GM18907 (cell line): ENCODE measurements around the gene LRPPRC.

ENCODE experiments used
- ATAC-seq: cut with Tn5 transposase; IDR thresholded peaks from one replicate; pipeline ENCODE4 v1.9.1; 2021; ENCODE audit warnings: mild to moderate bottlenecking, moderate library complexity; ENCODE audit not compliant: unreplicated experiment

Gene LRPPRC

GRCh38 chr2:43874776-43875451 lies 120.9 kb downstream of the LRPPRC start:
- no peak for ATAC-seq

- no peak for ATAC-seq
Measured at GRCh38 chr2:43872151-43872550, 123.6 kb downstream of the LRPPRC start.

- no peak for ATAC-seq
Measured at GRCh38 chr2:43855292-43855691, 140.5 kb downstream of the LRPPRC start.

- no peak for ATAC-seq
Measured at GRCh38 chr2:43854671-43855070, 141.1 kb downstream of the LRPPRC start.

- no peak for ATAC-seq
Measured at GRCh38 chr2:43853141-43854081, 142.4 kb downstream of the LRPPRC start.

GRCh38 chr2:43852196-43852730 lies 143.5 kb downstream of the LRPPRC start:
- no peak for ATAC-seq

- no peak for ATAC-seq
Measured at GRCh38 chr2:43851011-43851980, 144.5 kb downstream of the LRPPRC start.

GRCh38 chr2:43848214-43848613 lies 147.6 kb downstream of the LRPPRC start:
- no peak for ATAC-seq

- no peak for ATAC-seq
Measured at GRCh38 chr2:43846140-43846793, 149.5 kb downstream of the LRPPRC start.

- no peak for ATAC-seq
Measured at GRCh38 chr2:43845181-43845580, 150.6 kb downstream of the LRPPRC start.

GRCh38 chr2:43842866-43843226 lies 152.9 kb downstream of the LRPPRC start:
- no peak for ATAC-seq

GRCh38 chr2:43841949-43842865 lies 153.6 kb downstream of the LRPPRC start:
- ATAC-seq: no peak

GRCh38 chr2:43840965-43841364 lies 154.8 kb downstream of the LRPPRC start:
- ATAC-seq: no peak

GRCh38 chr2:43839776-43840564 lies 155.8 kb downstream of the LRPPRC start:
- ATAC-seq: no peak

- ATAC-seq: no peak
Measured at GRCh38 chr2:43838560-43839267, 157.1 kb downstream of the LRPPRC start, which contains the start of the genes ABCG5 and ABCG8. TSS of gene ABCG5 (minus strand) at chr2:43838839. CDS start at chr2:43838679, 160 bp downstream. TSS of gene ABCG8 (plus strand) at chr2:43838971. CDS start at chr2:43839054, 83 bp downstream.

- no peak for ATAC-seq
Measured at GRCh38 chr2:43837831-43838559, 157.8 kb downstream of the LRPPRC start.

GRCh38 chr2:43837033-43837432 lies 158.8 kb downstream of the LRPPRC start:
- ATAC-seq: no peak
